ENCODE results near the gene MAP4K3.

The MAP4K3 gene

GRCh38 chr2:39217192-39217550, 219.9 kb downstream of the MAP4K3 start:
- no peaks in the 10 kb centered on the region for H3K27me3 ChIP-seq
- no peaks in the 10 kb centered on the region for H3K36me3 ChIP-seq
- TF ChIP-seq, protein P1, sequence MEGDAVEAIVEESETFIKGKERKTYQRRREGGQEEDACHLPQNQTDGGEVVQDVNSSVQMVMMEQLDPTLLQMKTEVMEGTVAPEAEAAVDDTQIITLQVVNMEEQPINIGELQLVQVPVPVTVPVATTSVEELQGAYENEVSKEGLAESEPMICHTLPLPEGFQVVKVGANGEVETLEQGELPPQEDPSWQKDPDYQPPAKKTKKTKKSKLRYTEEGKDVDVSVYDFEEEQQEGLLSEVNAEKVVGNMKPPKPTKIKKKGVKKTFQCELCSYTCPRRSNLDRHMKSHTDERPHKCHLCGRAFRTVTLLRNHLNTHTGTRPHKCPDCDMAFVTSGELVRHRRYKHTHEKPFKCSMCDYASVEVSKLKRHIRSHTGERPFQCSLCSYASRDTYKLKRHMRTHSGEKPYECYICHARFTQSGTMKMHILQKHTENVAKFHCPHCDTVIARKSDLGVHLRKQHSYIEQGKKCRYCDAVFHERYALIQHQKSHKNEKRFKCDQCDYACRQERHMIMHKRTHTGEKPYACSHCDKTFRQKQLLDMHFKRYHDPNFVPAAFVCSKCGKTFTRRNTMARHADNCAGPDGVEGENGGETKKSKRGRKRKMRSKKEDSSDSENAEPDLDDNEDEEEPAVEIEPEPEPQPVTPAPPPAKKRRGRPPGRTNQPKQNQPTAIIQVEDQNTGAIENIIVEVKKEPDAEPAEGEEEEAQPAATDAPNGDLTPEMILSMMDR (IDR thresholded peaks at IDR 0.05; ENCODE audit: low read depth, low read length) = no peak
- H3K4me1 ChIP-seq = peaks cover 9% of the 10 kb centered on the region; the same call in 1 of the 2 replicates
- no peaks in the 10 kb centered on the region for H3K9me3 ChIP-seq
- DNase-seq = no peak
- H3K4me3 ChIP-seq (ENCODE audit: low read depth, low read length) = no peak overlapping the region

- DNase-seq = no peak
Observed at GRCh38 chr2:39216346-39217191, 220.5 kb downstream of the MAP4K3 start.

DNA sequence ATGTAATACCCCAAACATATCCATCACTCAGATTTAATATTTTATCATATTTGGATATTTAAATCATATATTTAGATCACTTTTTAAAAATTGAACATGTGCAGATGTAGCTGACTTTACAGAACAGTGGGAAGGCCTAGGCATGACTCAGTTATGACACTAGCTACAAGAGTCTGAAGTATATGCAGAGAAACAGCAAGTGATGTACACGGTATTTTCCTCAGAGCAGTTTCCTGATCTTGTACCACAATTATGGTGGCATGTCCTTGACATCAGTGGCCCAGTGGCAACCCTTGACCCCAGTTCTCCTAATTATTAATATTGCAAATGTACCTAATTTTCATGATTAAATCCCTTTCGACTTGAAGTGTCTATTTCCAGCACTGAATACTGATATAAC, 221.5 kb downstream of the MAP4K3 start:
- Histone ChIP-seq H3K4me3 (ENCODE audit: low read depth, low read length) (no peak overlapping the region), H3K4me1 (peaks cover 9% of the 10 kb centered on the region; the same call in 1 of the 2 replicates), H3K36me3 (no peaks in the 10 kb centered on the region), H3K9me3 (no peaks in the 10 kb centered on the region), H3K27me3 (no peaks in the 10 kb centered on the region)
- TF ChIP-seq, protein P1 (IDR thresholded peaks at IDR 0.05; ENCODE audit: low read depth, low read length) = no peak
- DNase-seq = no peak

More at GRCh38 chr2:39216346-39217191, 220.5 kb downstream of the MAP4K3 start:
- Histone ChIP-seq H3K4me1 (peaks cover 9% of the 10 kb centered on the region; the same call in 1 of the 2 replicates), H3K36me3 (no peaks in the 10 kb centered on the region), H3K27me3 (no peaks in the 10 kb centered on the region), H3K9me3 (no peaks in the 10 kb centered on the region), H3K4me3 (ENCODE audit: low read depth, low read length) (no peak overlapping the region)
- TF ChIP-seq, protein P1 (IDR thresholded peaks at IDR 0.05; ENCODE audit: low read depth, low read length) = no peak

DNA sequence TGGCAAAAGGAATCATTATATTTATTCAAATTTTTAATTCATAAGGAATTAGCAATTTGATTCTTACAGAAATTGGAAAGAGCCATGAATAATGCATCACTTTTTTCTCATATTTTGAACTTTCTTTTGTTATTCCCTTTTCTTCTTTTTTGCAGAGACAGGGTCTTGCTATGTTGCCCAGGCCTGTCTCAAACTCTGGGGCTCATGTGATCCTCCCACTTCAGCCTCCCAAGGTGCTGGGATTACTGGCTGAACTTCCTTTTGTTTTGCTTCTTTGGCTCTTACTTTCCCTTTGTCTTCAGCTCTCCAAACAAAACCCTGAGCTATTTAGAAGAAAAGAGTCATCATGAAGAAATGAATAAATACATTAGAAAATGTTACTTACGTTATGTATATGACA, 224.1 kb downstream of the MAP4K3 start:
- DNase-seq = no peak
- Histone ChIP-seq H3K9me3 (no peaks in the 10 kb centered on the region), H3K27me3 (no peaks in the 10 kb centered on the region), H3K36me3 (no peaks in the 10 kb centered on the region), H3K4me3 (ENCODE audit: low read depth, low read length) (no peak overlapping the region), H3K4me1 (peaks cover 9% of the 10 kb centered on the region; the same call in 1 of the 2 replicates)
- TF ChIP-seq, protein P1 (IDR thresholded peaks at IDR 0.05; ENCODE audit: low read depth, low read length) = no peak

DNA sequence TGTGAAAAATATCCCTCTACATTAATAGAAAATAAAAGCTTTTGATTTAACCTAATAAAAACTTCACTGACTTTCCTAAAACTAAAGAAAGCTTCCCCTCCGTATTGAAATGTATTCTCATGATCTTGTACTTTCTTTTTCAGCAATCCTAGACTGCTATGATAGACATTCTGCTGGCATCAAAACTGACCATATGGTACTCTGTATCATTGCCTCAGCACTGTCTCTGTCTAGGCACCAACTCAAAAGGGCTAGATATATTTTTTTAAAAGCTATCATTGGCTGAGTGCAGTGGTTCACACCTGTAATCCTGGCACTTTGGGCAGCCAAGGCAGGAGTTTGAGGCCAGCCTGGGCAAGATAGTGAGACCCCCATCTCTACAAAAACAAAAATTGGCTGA, 226.2 kb downstream of the MAP4K3 start:
- TF ChIP-seq, protein P1 (IDR thresholded peaks at IDR 0.05; ENCODE audit: low read depth, low read length) = no peak
- Histone ChIP-seq H3K27me3 (no peaks in the 10 kb centered on the region), H3K36me3 (no peaks in the 10 kb centered on the region), H3K4me1 (no peaks in the 10 kb centered on the region), H3K9me3 (no peaks in the 10 kb centered on the region), H3K4me3 (ENCODE audit: low read depth, low read length) (no peak overlapping the region)
- DNase-seq = no peak

GRCh38 chr2:39203382-39203781, 233.7 kb downstream of the MAP4K3 start:
- Histone ChIP-seq H3K4me3 (ENCODE audit: low read depth, low read length) (no peak overlapping the region), H3K36me3 (no peaks in the 10 kb centered on the region), H3K27me3 (no peaks in the 10 kb centered on the region), H3K9me3 (no peaks in the 10 kb centered on the region), H3K4me1 (no peaks in the 10 kb centered on the region)
- TF ChIP-seq, protein P1 (IDR thresholded peaks at IDR 0.05; ENCODE audit: low read depth, low read length) = no peak
- no peak for DNase-seq
